Measurements from ENCODE around the gene IL17RB.

Gene IL17RB

GRCh38 chr3:53902067-53902466 lies 55.7 kb downstream of the IL17RB start:
- DNase-seq (ENCODE audit: extremely low read depth in 1 of 2, low read depth in 1 of 2) = no peak

DNA sequence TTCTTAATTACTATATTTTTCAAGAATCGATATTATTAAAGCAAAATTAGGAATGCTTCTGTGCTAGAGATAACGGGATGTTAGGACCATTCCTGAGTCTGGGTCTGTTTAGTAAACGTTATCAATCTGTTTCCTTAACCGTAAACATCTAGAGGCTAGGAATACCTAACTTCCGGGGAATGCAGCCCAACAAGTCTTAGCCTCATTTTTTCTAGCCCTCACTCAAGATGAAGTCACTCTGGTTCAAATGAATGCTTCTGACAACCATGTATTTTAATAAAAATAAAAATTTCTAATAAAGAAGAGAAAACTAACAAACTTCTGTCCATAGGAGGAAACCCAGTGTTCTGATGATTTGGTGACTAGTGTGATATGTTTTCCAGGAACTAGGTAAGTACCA lies 56.3 kb downstream of the IL17RB start:
- no peak for DNase-seq (ENCODE audit: extremely low read depth in 1 of 2, low read depth in 1 of 2)

DNA sequence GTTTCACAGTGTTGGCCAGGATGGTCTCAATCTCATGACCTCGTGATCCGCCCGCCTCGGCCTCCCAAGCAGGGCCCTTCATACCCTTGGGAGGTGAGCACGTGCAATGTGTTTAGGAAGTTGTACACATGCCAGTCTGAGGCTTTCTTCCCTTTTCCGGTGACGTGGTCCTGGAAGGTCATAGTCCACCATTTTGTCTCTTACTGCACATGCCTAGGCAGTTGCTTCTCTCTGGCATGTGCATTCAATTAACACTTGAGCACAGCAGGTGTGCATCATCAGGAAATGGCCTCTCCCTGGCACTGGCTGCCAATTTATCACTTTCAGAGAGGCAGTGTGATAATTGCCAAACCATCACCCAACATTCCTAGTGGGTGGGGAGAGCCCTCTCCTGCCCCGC lies 67.0 kb downstream of the IL17RB start:
- DNase-seq (ENCODE audit: extremely low read depth in 1 of 2, low read depth in 1 of 2) = no peak
